Karpas-422 (cell line): Measurements from ENCODE around the gene SLC13A5. TPM values are rescaled to one million over a fixed set of nuclear protein-coding genes. Genes with fewer than 3 reads are reported as not detected.

Source experiments
- DNase-seq: peaks from one replicate; pipeline ENCODE4 v3.0.0-alpha.2; 2015
- H2AFZ ChIP-seq: fragments of 200-600 bp; sonication (generic); 2 replicates; pipeline ENCODE4 v1.6.1; 2014; ENCODE audit warnings: antibody characterized with exemption, low read length, mixed read lengths
- H3K27ac ChIP-seq: fragments of 200-600 bp; sonication (generic); 2 replicates; pipeline ENCODE4 v1.5.1; 2014; ENCODE audit warnings: mild to moderate bottlenecking, low read length, moderate library complexity
- H3K27me3 ChIP-seq: fragments of 200-600 bp; sonication (generic); 2 replicates; pipeline ENCODE4 v1.6.1; 2014; ENCODE audit warnings: low read length, mixed read lengths
- H3K36me3 ChIP-seq: fragments of 200-600 bp; sonication (generic); 2 replicates; pipeline ENCODE4 v1.6.1; 2014; ENCODE audit warnings: low read length, mixed read lengths; ENCODE audit not compliant: insufficient read depth
- H3K4me1 ChIP-seq: fragments of 200-600 bp; sonication (generic); 2 replicates; pipeline ENCODE4 v1.6.1; 2014; ENCODE audit warnings: mild to moderate bottlenecking, low read length, mixed read lengths
- H3K4me2 ChIP-seq: fragments of 200-600 bp; sonication (generic); 2 replicates; pipeline ENCODE4 v1.6.1; 2014; ENCODE audit warnings: low read length, low read depth, mild to moderate bottlenecking; ENCODE audit not compliant: poor library complexity, severe bottlenecking
- H3K4me3 ChIP-seq: fragments of 200-600 bp; sonication (generic); 2 replicates; pipeline ENCODE4 v1.5.1; 2014; ENCODE audit warnings: mild to moderate bottlenecking, antibody characterized with exemption, low read length, mixed read lengths
- H3K79me2 ChIP-seq: fragments of 200-600 bp; sonication (generic); 2 replicates; pipeline ENCODE4 v1.6.1; 2014; ENCODE audit warnings: mild to moderate bottlenecking, low read length, mixed read lengths
- H3K9ac ChIP-seq: fragments of 200-600 bp; sonication (generic); 2 replicates; pipeline ENCODE4 v1.6.0; 2014; ENCODE audit warnings: low read length
- H3K9me2 ChIP-seq: fragments of 200-600 bp; sonication (generic), shearing (Covaris generic); replicated peaks from 2 replicates; pipeline ENCODE4 v1.6.0; 2014; ENCODE audit warnings: mild to moderate bottlenecking, low read length, moderate library complexity; ENCODE audit not compliant: insufficient read depth
- H3K9me3 ChIP-seq: fragments of 300-700, 200-600 bp; sonication (generic); 2 replicates; pipeline ENCODE4 v1.6.1; 2014; ENCODE audit warnings: low read length, mixed read lengths
- H4K20me1 ChIP-seq: fragments of 200-600 bp; sonication (generic); 2 replicates; pipeline ENCODE4 v1.6.1; 2014; ENCODE audit warnings: mild to moderate bottlenecking, antibody characterized with exemption, low read length, low read depth; ENCODE audit not compliant: insufficient read depth
- total RNA-seq: library from RNA; depleted of rRNA; stranded (reverse); fragments of >200 nt; shearing (Covaris generic); gene quantifications from 2 replicates; pipeline ENCODE4 v1.2.3, GENCODE V29; 2014; ENCODE audit warnings: low replicate concordance

Gene SLC13A5
- total RNA-seq, 1 experiment from 2014 or later, result not detected

- no peaks in the 10 kb centered on the region for H3K27me3 ChIP-seq
- no peak for DNase-seq
- peak overlapping the region; percentile 37 for H3K4me2 ChIP-seq
- peaks cover 65% of the 10 kb centered on the region for H3K4me1 ChIP-seq
- peaks cover 20% of the 10 kb centered on the region; the same call in 1 of the 2 replicates for H3K36me3 ChIP-seq
- H3K9ac ChIP-seq, result peak overlapping the region; percentile 80
- no peaks in the 10 kb centered on the region for H4K20me1 ChIP-seq
- H3K27ac ChIP-seq, result no peak overlapping the region
- no peak overlapping the region for H2AFZ ChIP-seq
- H3K9me2 ChIP-seq, result no peaks in the 10 kb centered on the region
- H3K4me3 ChIP-seq, result peak overlapping the region; percentile 90; the same call in 1 of the 2 replicates
- peaks cover 45% of the 10 kb centered on the region for H3K79me2 ChIP-seq
- no peaks in the 10 kb centered on the region for H3K9me3 ChIP-seq
These were observed 61.2 kb downstream of the SLC13A5 start for GRCh38 chr17:6651919-6652452.

GRCh38 chr17:6651354-6651918 lies 61.7 kb downstream of the SLC13A5 start, which contains the start of the genes C17orf100 and MED31:
Gene C17orf100 (plus strand): TSS chr17:6651762. CDS start chr17:6651914, 152 bp downstream.
Gene MED31 (minus strand): TSS chr17:6651605. CDS start chr17:6651528, 77 bp downstream.
- Histone ChIP-seq H3K36me3 (peaks cover 20% of the 10 kb centered on the region; the same call in 1 of the 2 replicates), H4K20me1 (no peaks in the 10 kb centered on the region), H3K79me2 (peaks cover 46% of the 10 kb centered on the region), H3K9ac (peak within 1 kb of the TSS; percentile 80), H3K27ac (peak within 1 kb of the TSS; percentile 90), H2AFZ (no peak within 1 kb of the TSS), H3K27me3 (no peaks in the 10 kb centered on the region), H3K9me2 (no peaks in the 10 kb centered on the region), H3K4me2 (peak within 1 kb of the TSS; percentile 85), H3K4me3 (peak within 1 kb of the TSS; percentile 90), H3K4me1 (peaks cover 65% of the 10 kb centered on the region), H3K9me3 (no peaks in the 10 kb centered on the region)
- DNase-seq, result peak; percentile 98

- H3K36me3 ChIP-seq, result peaks cover 47% of the 10 kb centered on the region; the same call in 1 of the 2 replicates
- H3K27me3 ChIP-seq, result no peaks in the 10 kb centered on the region
- H3K4me1 ChIP-seq, result peaks cover 57% of the 10 kb centered on the region
- no peaks in the 10 kb centered on the region for H3K9me3 ChIP-seq
- no peak overlapping the region for H3K4me3 ChIP-seq
- no peak overlapping the region for H3K9ac ChIP-seq
- DNase-seq, result peak; percentile 68
- no peak overlapping the region for H2AFZ ChIP-seq
- no peaks in the 10 kb centered on the region for H3K9me2 ChIP-seq
- no peaks in the 10 kb centered on the region for H4K20me1 ChIP-seq
- H3K27ac ChIP-seq, result no peak overlapping the region
- H3K79me2 ChIP-seq, result peaks cover 77% of the 10 kb centered on the region
- H3K4me2 ChIP-seq, result peak overlapping the region; percentile 2
These were observed 65.0 kb downstream of the SLC13A5 start for GRCh38 chr17:6648181-6648580.

- Histone ChIP-seq H3K4me3 (no peak overlapping the region), H3K9me2 (no peaks in the 10 kb centered on the region), H4K20me1 (no peaks in the 10 kb centered on the region), H3K9me3 (no peaks in the 10 kb centered on the region), H3K36me3 (peaks cover 47% of the 10 kb centered on the region; the same call in 1 of the 2 replicates), H3K79me2 (peaks cover 90% of the 10 kb centered on the region), H2AFZ (no peak overlapping the region), H3K4me1 (peaks cover 47% of the 10 kb centered on the region), H3K4me2 (peak overlapping the region; percentile 71), H3K9ac (no peak overlapping the region), H3K27me3 (no peaks in the 10 kb centered on the region), H3K27ac (no peak overlapping the region)
- DNase-seq, result no peak
These were observed 69.6 kb downstream of the SLC13A5 start for GRCh38 chr17:6643451-6644125.

- Histone ChIP-seq H3K4me1 (peaks cover 41% of the 10 kb centered on the region), H3K4me3 (peak overlapping the region; percentile 88), H2AFZ (no peak overlapping the region), H3K27me3 (no peaks in the 10 kb centered on the region), H3K9ac (peak overlapping the region; percentile 85), H3K27ac (peak overlapping the region; percentile 86), H3K36me3 (peaks cover 44% of the 10 kb centered on the region; the same call in 1 of the 2 replicates), H3K4me2 (peak overlapping the region; percentile 71), H3K9me2 (no peaks in the 10 kb centered on the region), H4K20me1 (no peaks in the 10 kb centered on the region), H3K79me2 (peaks cover 90% of the 10 kb centered on the region), H3K9me3 (no peaks in the 10 kb centered on the region)
- no peak for DNase-seq
These were observed 70.6 kb downstream of the SLC13A5 start for GRCh38 chr17:6642592-6642991.

- Histone ChIP-seq H3K4me1 (peaks cover 36% of the 10 kb centered on the region), H3K9me2 (no peaks in the 10 kb centered on the region), H3K9ac (peak overlapping the region; percentile 85), H3K27me3 (no peaks in the 10 kb centered on the region), H3K4me2 (peak overlapping the region; percentile 71), H4K20me1 (no peaks in the 10 kb centered on the region), H3K36me3 (peaks cover 38% of the 10 kb centered on the region; the same call in 1 of the 2 replicates), H3K79me2 (peaks cover 85% of the 10 kb centered on the region), H3K27ac (peak overlapping the region; percentile 86), H3K9me3 (no peaks in the 10 kb centered on the region), H2AFZ (no peak overlapping the region; the same call in 1 of the 2 replicates), H3K4me3 (peak overlapping the region; percentile 88)
- DNase-seq, result peak; percentile 66
These were observed 71.8 kb downstream of the SLC13A5 start for GRCh38 chr17:6641247-6641863.

- Histone ChIP-seq H3K9ac (peak within 1 kb of the TSS; percentile 85), H4K20me1 (no peaks in the 10 kb centered on the region), H3K4me1 (peaks cover 36% of the 10 kb centered on the region), H2AFZ (peak within 1 kb of the TSS; percentile 94), H3K4me2 (peak within 1 kb of the TSS; percentile 71), H3K9me2 (no peaks in the 10 kb centered on the region), H3K79me2 (peaks cover 79% of the 10 kb centered on the region), H3K36me3 (peaks cover 34% of the 10 kb centered on the region; the same call in 1 of the 2 replicates), H3K9me3 (no peaks in the 10 kb centered on the region), H3K27me3 (no peaks in the 10 kb centered on the region), H3K27ac (peak within 1 kb of the TSS; percentile 86), H3K4me3 (peak within 1 kb of the TSS; percentile 88)
- peak; percentile 97 for DNase-seq
These were observed 72.5 kb downstream of the SLC13A5 start, which contains the start of the genes KIAA0753 and TXNDC17 for GRCh38 chr17:6640536-6641246. Gene KIAA0753 (minus strand): TSS chr17:6640711. CDS start chr17:6635103, 5,608 bp downstream. Gene TXNDC17 (plus strand): TSS chr17:6641060. CDS start chr17:6641083, 23 bp downstream.
